Fibroblast of skin of right quadriceps (primary cell): ENCODE measurements around the gene ORC6.

Source experiments
- DNase-seq: peaks from one replicate; pipeline ENCODE4 v3.0.0-alpha.2; 2013

The ORC6 gene

DNA sequence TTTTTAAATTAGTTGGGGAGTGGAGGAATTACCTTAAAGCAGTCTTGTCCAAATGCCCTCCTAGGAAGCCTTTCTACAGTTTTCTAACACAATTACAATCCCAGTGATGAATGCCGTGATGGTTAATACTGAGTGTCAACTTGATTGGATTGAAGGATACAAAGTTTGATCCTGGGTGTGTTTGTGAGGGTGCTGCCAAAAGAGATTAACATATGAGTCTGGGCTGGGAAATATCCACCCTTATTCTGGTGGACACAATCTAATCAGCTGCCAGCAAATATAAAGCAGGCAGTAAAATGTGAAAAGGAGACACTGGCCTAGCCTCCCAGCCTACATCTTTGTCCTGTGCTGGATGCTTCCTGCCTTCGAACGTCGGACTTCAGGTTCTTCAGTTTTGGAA, 12.2 kb downstream of the ORC6 start:
- DNase-seq: no peak

- no peak for DNase-seq
Measured at GRCh38 chr16:46702030-46702429, 12.6 kb downstream of the ORC6 start.

DNA sequence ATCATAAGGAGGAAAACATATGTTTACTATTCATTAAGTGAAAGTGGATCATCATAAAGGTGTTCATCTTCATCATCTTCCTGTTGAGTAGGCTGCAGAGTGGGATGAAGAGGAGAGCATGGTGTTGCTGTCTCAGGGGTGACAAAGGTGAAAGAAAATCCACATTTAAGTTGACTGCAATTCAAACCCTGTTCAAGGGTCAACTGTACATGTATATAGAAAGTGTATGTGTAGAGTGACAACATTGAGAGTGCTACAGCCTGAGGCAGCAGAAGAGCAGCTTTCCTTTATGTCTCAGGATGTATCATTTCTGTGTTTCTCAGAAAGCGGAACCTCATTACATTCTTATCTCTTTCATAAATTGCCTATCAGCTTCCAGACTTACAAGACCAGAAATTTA, 17.2 kb downstream of the ORC6 start:
- DNase-seq: no peak

DNA sequence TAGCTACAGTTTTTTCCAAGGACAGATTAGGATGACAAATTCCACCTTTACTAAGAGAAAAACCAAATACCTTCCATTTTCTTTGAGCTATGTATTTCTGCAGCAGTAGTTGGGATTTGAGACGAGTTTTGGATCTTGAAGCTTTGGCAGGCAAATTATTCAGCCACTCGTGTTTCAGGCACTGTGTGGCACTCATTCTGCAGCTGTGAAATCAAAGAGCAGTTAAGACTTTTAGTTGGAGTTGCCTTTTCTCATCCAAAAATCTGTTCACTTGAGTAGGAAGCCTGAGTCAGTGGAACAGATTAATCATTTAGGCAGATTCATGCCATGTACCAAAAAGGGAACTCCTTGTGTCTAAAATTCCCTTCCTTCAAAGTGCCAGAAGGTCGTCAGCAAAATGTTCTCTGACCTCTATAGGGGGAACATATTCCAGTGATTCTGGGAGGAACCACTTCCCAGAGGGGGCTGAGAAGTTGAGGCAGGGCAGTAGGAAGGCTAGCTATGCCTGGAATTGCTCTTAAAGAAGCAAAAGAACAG, 20.1 kb downstream of the ORC6 start:
- no peak for DNase-seq

DNA sequence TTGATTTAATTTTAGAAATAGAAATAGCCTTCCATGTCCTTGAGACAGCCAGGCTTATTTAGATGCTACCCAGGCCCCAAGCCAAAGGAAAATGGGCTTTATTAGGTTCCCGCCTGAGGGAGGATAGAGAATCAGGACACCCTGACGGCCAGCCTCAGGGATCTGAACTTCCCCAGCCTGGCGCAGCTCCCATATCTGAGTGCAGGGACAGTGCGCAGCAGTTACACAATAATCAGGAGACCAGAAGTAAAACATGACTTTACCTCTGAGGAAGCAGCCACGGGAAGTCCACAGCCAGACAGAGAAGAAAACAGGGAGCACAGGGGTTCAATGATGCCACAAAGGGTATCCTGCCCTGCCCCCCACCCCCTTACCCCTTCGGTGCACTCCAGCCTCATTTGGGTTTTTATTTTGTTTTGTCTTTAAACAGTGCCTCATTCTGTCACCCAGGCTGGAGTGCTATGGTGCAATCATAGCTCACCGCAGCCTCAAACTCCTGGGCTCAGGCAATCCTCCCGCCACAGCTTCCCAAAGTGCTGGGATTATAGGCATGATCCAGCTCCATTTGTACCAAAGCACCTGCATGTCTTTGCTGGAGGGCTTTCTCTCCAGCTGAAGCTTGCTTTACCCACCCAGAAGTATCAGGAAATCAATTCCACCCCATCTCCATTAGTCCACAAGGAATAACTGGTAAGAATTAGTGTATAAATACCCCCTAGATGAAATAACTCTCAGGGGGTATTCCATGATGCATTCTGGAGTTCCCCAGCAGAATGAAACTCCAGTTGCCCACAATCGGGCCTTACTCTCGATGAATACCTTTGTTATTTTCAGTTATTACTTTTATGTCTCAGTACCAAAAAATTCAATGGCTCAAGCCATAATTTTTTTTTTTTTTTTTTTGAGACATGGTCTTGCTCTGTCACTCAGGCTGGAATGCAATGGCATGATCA, 21.9 kb downstream of the ORC6 start:
- DNase-seq: no peak

- DNase-seq: no peak
Measured at GRCh38 chr16:46712911-46713310, 23.5 kb downstream of the ORC6 start.

DNA sequence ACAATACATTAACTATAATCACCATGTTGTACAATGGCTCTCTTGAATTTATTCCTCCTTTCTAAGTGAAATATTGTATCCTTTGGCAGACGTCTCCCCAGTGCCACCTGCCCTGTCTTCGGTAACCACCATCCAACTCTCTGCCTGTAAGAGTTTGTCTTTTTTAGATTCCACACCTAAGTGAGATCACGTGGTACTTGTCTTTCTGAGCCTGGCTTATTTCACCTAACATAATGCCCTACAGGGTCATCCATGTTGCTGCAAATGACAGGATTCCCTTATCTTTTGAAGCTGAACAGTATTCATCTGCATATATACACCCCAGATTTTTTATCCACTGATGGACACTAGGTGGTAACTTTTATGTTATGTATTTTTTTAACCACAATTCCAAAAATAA, 24.2 kb downstream of the ORC6 start:
- no peak for DNase-seq

GRCh38 chr16:46714797-46715591, 25.5 kb downstream of the ORC6 start:
- no peak for DNase-seq

GRCh38 chr16:46715769-46716305, 26.4 kb downstream of the ORC6 start:
- no peak for DNase-seq

- DNase-seq: no peak
Measured at GRCh38 chr16:46717692-46718091, 28.2 kb downstream of the ORC6 start.

GRCh38 chr16:46718214-46718613, 28.8 kb downstream of the ORC6 start:
- DNase-seq: no peak

GRCh38 chr16:46719528-46719927, 30.1 kb downstream of the ORC6 start:
- no peak for DNase-seq

DNA sequence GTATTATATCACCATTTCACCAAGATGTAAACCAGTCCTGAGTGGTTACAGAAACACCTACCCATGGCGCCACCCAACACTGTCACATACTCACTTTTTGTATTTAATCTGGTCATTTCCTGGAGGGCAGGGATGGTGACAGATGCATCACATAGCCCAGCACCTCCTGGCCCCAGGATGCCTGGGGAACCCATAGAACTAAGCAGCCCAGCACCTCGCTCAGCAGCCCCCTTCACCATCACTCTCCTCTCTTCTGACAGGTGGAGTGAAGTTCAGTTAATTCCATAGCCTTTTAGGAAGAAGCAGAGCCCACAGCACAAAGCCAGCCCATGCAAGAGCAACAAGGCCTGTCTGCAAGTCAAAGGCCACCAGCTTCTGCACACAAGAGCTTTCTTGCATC, 31.2 kb downstream of the ORC6 start:
- no peak for DNase-seq

DNA sequence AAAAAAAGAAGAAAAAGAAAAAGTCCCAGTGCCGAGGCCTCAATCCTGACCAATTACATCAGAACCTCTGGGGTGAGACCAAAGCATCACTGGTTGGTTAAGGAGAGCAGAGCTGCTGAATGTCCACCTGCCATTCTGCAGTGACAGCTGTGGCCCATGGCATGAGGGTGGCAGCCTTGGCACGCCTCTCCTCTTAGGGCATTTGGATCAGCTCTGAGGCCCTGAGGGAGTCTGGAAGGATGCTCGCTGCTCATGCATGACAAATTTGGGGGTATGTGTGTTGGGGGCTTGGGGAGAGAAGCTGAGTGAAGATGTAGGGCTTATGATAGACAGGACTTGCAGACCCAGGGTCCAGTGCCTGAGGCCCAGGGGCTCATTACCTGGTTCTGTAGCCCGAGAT, 32.4 kb downstream of the ORC6 start:
- no peak for DNase-seq

DNA sequence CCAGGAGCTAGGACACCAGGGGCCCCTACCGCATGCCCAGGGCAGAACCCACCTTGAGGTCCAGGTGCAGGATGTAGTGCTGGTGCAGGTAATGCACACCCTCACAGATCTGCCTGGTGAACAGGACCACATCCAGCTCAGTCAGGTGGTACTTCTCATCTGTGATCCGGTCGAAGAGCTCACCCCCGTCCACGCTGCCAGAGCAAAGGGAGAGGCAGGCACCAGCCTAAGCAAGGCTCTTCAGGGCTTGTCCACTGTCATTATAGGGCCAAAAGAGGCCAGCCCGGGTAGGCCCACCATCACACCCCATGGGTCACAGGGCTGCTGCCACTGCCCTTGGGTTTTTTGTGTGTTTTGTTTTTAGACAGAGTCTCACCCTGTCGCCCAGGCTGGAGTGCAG, 37.7 kb downstream of the ORC6 start:
- no peak for DNase-seq

- DNase-seq: no peak
Measured at GRCh38 chr16:46727630-46728029, 38.2 kb downstream of the ORC6 start.

DNA sequence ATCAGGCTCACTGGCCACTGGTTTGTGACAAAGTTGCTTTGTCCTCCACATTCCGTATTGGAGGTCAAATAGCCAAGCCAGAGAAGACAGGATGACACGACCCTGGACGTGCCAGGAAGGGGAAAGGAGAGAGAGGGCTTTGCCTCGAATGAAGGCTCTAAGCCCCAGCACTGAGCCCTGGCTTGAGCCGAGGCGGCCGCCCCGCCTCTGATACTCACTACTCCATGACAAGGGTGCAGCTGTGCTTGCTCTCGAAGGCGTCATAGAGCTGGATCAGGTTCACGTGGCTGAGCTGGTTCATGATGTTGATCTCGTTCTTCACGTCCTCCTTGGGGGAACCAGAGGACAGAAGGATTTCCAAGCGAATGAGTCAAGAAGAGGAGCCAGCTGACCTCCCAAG, 39.3 kb downstream of the ORC6 start:
- no peak for DNase-seq

DNA sequence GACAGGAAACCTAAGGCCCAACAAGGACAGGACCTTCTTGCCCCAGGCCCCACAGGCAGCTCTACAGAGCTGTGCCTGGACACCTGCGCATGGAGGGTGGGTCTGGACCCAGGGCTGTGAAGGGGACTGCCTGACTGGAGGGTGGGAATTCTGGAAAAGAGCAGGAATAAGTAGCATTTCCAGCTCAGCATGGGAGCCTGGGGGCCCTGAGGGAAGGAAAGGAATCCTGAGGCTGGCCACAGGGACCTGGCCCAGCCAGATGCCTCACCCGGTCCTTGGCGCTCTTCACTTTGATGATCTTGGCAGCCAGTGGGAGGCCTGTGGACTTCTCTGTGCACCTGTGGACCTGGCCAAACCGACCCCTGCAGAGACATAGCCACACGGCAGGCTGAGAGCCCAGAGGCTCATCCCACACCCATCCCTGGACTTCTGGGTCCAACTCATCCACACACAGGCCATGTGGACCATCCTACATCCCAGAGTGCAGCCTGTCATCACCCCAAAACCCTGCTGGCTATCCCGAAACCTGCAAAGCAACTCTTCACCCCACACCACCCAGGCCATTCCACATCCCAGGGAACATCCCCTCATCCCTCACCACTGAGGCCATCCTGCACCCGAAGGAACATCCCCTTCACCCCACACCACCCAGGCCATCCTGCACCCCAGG, 40.0 kb downstream of the ORC6 start:
- DNase-seq: no peak

- no peak for DNase-seq
Measured at GRCh38 chr16:46730126-46730525, 40.7 kb downstream of the ORC6 start.

- no peak for DNase-seq
Measured at GRCh38 chr16:46730801-46731690, 41.6 kb downstream of the ORC6 start.

- DNase-seq: no peak
Measured at GRCh38 chr16:46731691-46732555, 42.5 kb downstream of the ORC6 start.
